Activated T-cell treated with anti-CD3 and anti-CD28 coated beads, Interleukin-2, amount 50 U/mL, for 24 hours (primary cell): ENCODE measurements around the gene JARID2.

Source experiments
- DNase-seq: peaks from one replicate; pipeline ENCODE4 v3.0.0-alpha.2; 2020
- H3K27ac Mint-ChIP-seq: 2 replicates; pipeline ENCODE4 v1.8.0; 2020; ENCODE audit warnings: mild to moderate bottlenecking, mixed read lengths
- H3K27me3 Mint-ChIP-seq: 2 replicates; pipeline ENCODE4 v1.8.0; 2020; ENCODE audit warnings: mixed read lengths
- H3K36me3 Mint-ChIP-seq: 2 replicates; pipeline ENCODE4 v1.8.0; 2020; ENCODE audit warnings: low read depth, mixed read lengths
- H3K4me1 Mint-ChIP-seq: 2 replicates; pipeline ENCODE4 v1.8.0; 2020; ENCODE audit warnings: low read depth, mixed read lengths
- H3K4me3 Mint-ChIP-seq: 2 replicates; pipeline ENCODE4 v1.8.0; 2020; ENCODE audit warnings: mild to moderate bottlenecking, moderate library complexity, mixed read lengths
- H3K9me3 Mint-ChIP-seq: 2 replicates; pipeline ENCODE4 v1.8.0; 2020; ENCODE audit warnings: mixed read lengths

The JARID2 gene

GRCh38 chr6:15242937-15243614, 2.8 kb upstream of the JARID2 start:
- H3K4me1 Mint-ChIP-seq = peaks cover 18% of the 10 kb centered on the region
- no peaks in the 10 kb centered on the region for H3K27me3 Mint-ChIP-seq
- DNase-seq = no peak
- no peaks in the 10 kb centered on the region for H3K9me3 Mint-ChIP-seq
- H3K4me3 Mint-ChIP-seq = peak overlapping the region; percentile 10
- peaks cover 26% of the 10 kb centered on the region for H3K36me3 Mint-ChIP-seq
- H3K27ac Mint-ChIP-seq = no peak overlapping the region

GRCh38 chr6:15243910-15244619, 1.8 kb upstream of the JARID2 start:
- peaks cover 30% of the 10 kb centered on the region for H3K36me3 Mint-ChIP-seq
- peak overlapping the region; percentile 100 for H3K4me3 Mint-ChIP-seq
- H3K9me3 Mint-ChIP-seq = no peaks in the 10 kb centered on the region
- no peaks in the 10 kb centered on the region for H3K27me3 Mint-ChIP-seq
- DNase-seq = no peak
- peak overlapping the region; percentile 63 for H3K27ac Mint-ChIP-seq
- peaks cover 20% of the 10 kb centered on the region for H3K4me1 Mint-ChIP-seq

GRCh38 chr6:15244620-15245360, 1.1 kb upstream of the JARID2 start:
- H3K9me3 Mint-ChIP-seq = no peaks in the 10 kb centered on the region
- no peak for DNase-seq
- peak overlapping the region; percentile 98 for H3K27ac Mint-ChIP-seq

GRCh38 chr6:15246217-15246665, 372 bp downstream of the JARID2 start:
- no peaks in the 10 kb centered on the region for H3K27me3 Mint-ChIP-seq
- peak overlapping the region; percentile 100 for H3K4me3 Mint-ChIP-seq
- H3K9me3 Mint-ChIP-seq = no peaks in the 10 kb centered on the region
- peaks cover 49% of the 10 kb centered on the region for H3K36me3 Mint-ChIP-seq
- peak overlapping the region; percentile 98 for H3K27ac Mint-ChIP-seq
- H3K4me1 Mint-ChIP-seq = peaks cover 42% of the 10 kb centered on the region
- DNase-seq = no peak

More at GRCh38 chr6:15244620-15245360, 1.1 kb upstream of the JARID2 start:
- Mint-ChIP-seq H3K36me3 (peaks cover 36% of the 10 kb centered on the region), H3K4me3 (peak overlapping the region; percentile 100), H3K4me1 (peaks cover 27% of the 10 kb centered on the region), H3K27me3 (no peaks in the 10 kb centered on the region)

- Mint-ChIP-seq H3K27me3 (no peaks in the 10 kb centered on the region), H3K4me1 (peaks cover 48% of the 10 kb centered on the region), H3K9me3 (no peaks in the 10 kb centered on the region), H3K36me3 (peaks cover 53% of the 10 kb centered on the region), H3K27ac (peak overlapping the region; percentile 98), H3K4me3 (peak overlapping the region; percentile 100)
- no peak for DNase-seq
Observed at GRCh38 chr6:15246666-15247499, 1.0 kb downstream of the JARID2 start.

GRCh38 chr6:15247500-15248450, 1.9 kb downstream of the JARID2 start:
- Mint-ChIP-seq H3K4me1 (peaks cover 54% of the 10 kb centered on the region), H3K36me3 (peaks cover 61% of the 10 kb centered on the region), H3K27me3 (no peaks in the 10 kb centered on the region), H3K9me3 (no peaks in the 10 kb centered on the region), H3K4me3 (peak overlapping the region; percentile 100), H3K27ac (peak overlapping the region; percentile 98)
- peak; percentile 76 for DNase-seq

- Mint-ChIP-seq H3K9me3 (no peaks in the 10 kb centered on the region), H3K4me1 (peaks cover 57% of the 10 kb centered on the region), H3K4me3 (peak overlapping the region; percentile 96), H3K27me3 (no peaks in the 10 kb centered on the region), H3K27ac (peak overlapping the region; percentile 98), H3K36me3 (peaks cover 70% of the 10 kb centered on the region)
- peak; percentile 92 for DNase-seq
Observed at GRCh38 chr6:15248451-15249370, 2.8 kb downstream of the JARID2 start.

- peak overlapping the region; percentile 96 for H3K4me3 Mint-ChIP-seq
- no peaks in the 10 kb centered on the region for H3K27me3 Mint-ChIP-seq
- DNase-seq = no peak
- H3K9me3 Mint-ChIP-seq = no peaks in the 10 kb centered on the region
- peak overlapping the region; percentile 98 for H3K27ac Mint-ChIP-seq
- H3K36me3 Mint-ChIP-seq = peaks cover 78% of the 10 kb centered on the region
- peaks cover 57% of the 10 kb centered on the region for H3K4me1 Mint-ChIP-seq
Observed at GRCh38 chr6:15249371-15250019, 3.6 kb downstream of the JARID2 start.

- Mint-ChIP-seq H3K4me3 (peak overlapping the region; percentile 96), H3K36me3 (peaks cover 86% of the 10 kb centered on the region)
- no peak for DNase-seq
Observed at GRCh38 chr6:15250187-15251168, 4.6 kb downstream of the JARID2 start.

GRCh38 chr6:15252195-15252594, 6.3 kb downstream of the JARID2 start:
- no peaks in the 10 kb centered on the region for H3K9me3 Mint-ChIP-seq
- peak overlapping the region; percentile 98 for H3K27ac Mint-ChIP-seq
- peaks cover 85% of the 10 kb centered on the region for H3K36me3 Mint-ChIP-seq
- H3K27me3 Mint-ChIP-seq = no peaks in the 10 kb centered on the region
- peaks cover 83% of the 10 kb centered on the region for H3K4me1 Mint-ChIP-seq
- no peak for DNase-seq
- H3K4me3 Mint-ChIP-seq = peak overlapping the region; percentile 96

More at GRCh38 chr6:15250187-15251168, 4.6 kb downstream of the JARID2 start:
- Mint-ChIP-seq H3K4me1 (peaks cover 66% of the 10 kb centered on the region), H3K27me3 (no peaks in the 10 kb centered on the region), H3K9me3 (no peaks in the 10 kb centered on the region), H3K27ac (peak overlapping the region; percentile 98)
